Prostate gland (tissue), 2 donors: ENCODE results near the gene MMRN1.

Experiments used
- POLR2A ChIP-seq: fragments of 450-650 bp; IDR thresholded peaks from one replicate; pipeline ENCODE4 v1.6.1; 2016; ENCODE audit warnings: antibody characterized with exemption, mild to moderate bottlenecking
- POLR2AphosphoS5 ChIP-seq: sonication (generic); formaldehyde crosslinking; IDR thresholded peaks from one replicate; pipeline ENCODE4 v1.6.1; 2017; ENCODE audit warnings: antibody characterized with exemption
- TF ChIP-seq, protein P1 (sequence below), 4 experiments: fragments of 200-600 bp in 2 of 4; fragments of 450-650 bp in 2 of 4; sonication (generic) in 2 of 4; IDR thresholded peaks; 1 replicate in 3 of 4; 2 replicates in 1 of 4; pipeline ENCODE4 v1.5.1; 2016 to 2019; ENCODE audit warnings: antibody characterized with exemption in 4 of 4, mild to moderate bottlenecking in 2 of 4, moderate library complexity in 2 of 4

- no peak for TF ChIP-seq POLR2A
- TF ChIP-seq, protein P1, sequence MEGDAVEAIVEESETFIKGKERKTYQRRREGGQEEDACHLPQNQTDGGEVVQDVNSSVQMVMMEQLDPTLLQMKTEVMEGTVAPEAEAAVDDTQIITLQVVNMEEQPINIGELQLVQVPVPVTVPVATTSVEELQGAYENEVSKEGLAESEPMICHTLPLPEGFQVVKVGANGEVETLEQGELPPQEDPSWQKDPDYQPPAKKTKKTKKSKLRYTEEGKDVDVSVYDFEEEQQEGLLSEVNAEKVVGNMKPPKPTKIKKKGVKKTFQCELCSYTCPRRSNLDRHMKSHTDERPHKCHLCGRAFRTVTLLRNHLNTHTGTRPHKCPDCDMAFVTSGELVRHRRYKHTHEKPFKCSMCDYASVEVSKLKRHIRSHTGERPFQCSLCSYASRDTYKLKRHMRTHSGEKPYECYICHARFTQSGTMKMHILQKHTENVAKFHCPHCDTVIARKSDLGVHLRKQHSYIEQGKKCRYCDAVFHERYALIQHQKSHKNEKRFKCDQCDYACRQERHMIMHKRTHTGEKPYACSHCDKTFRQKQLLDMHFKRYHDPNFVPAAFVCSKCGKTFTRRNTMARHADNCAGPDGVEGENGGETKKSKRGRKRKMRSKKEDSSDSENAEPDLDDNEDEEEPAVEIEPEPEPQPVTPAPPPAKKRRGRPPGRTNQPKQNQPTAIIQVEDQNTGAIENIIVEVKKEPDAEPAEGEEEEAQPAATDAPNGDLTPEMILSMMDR (IDR thresholded peaks at IDR 0.05): no peak
- no peak for TF ChIP-seq POLR2AphosphoS5
Observed at GRCh38 chr4:89897867-89898266, 3.2 kb downstream of the MMRN1 start.
